IMR-90 (cell line): Measurements from ENCODE around the gene MDH1.

ENCODE experiments used
- BHLHE40 ChIP-seq: fragments of 150-350 bp; IDR thresholded peaks from 2 replicates; pipeline ENCODE4 v1.6.1; 2016; ENCODE audit warnings: mild to moderate bottlenecking, low read depth, low read length
- CEBPB ChIP-seq: IDR thresholded peaks from 2 replicates; pipeline ENCODE4 v1.6.1; 2012; ENCODE audit warnings: low read depth, low read length, improper control_type of control experiment
- MAFK ChIP-seq: IDR thresholded peaks from 2 replicates; pipeline ENCODE4 v1.6.1; 2012; ENCODE audit warnings: low read depth, low read length, improper control_type of control experiment
- MAZ ChIP-seq: IDR thresholded peaks from 2 replicates; pipeline ENCODE4 v1.6.1; 2012; ENCODE audit warnings: low read depth, mild to moderate bottlenecking, low read length, improper control_type of control experiment, moderate library complexity, borderline replicate concordance
- MXI1 ChIP-seq: IDR thresholded peaks from 2 replicates; pipeline ENCODE4 v1.6.1; 2012; ENCODE audit warnings: low read depth, mild to moderate bottlenecking, low read length, moderate library complexity, borderline replicate concordance
- NFE2L2 ChIP-seq: fragments of 150-350 bp; IDR thresholded peaks from 2 replicates; pipeline ENCODE4 v1.6.1; 2016; ENCODE audit warnings: low read depth, mild to moderate bottlenecking, low read length
- POLR2A ChIP-seq: IDR thresholded peaks from 2 replicates; pipeline ENCODE4 v1.6.1; 2012; ENCODE audit warnings: mild to moderate bottlenecking, low read depth, low read length
- RAD21 ChIP-seq: IDR thresholded peaks from 2 replicates; pipeline ENCODE4 v1.6.1; 2012; ENCODE audit warnings: low read length, improper control_type of control experiment
- RFX5 ChIP-seq: IDR thresholded peaks from 2 replicates; pipeline ENCODE4 v1.8.0; 2012; ENCODE audit warnings: low read depth, mild to moderate bottlenecking, low read length, moderate library complexity
- SMC3 ChIP-seq: fragments of 150-350 bp; IDR thresholded peaks from 2 replicates; pipeline ENCODE4 v1.6.1; 2016; ENCODE audit warnings: low read depth, mild to moderate bottlenecking, antibody characterized with exemption, low read length, moderate library complexity
- TF ChIP-seq, protein P1 (sequence below): fragments of 150-350 bp; IDR thresholded peaks from 2 replicates; pipeline ENCODE4 v1.6.1; 2017; ENCODE audit warnings: mild to moderate bottlenecking, antibody characterized with exemption, low read length, low read depth
- TF ChIP-seq, protein P2 (sequence below): conservative IDR thresholded peaks from 2 replicates; pipeline ENCODE4 v1.5.1; 2012; ENCODE audit warnings: mild to moderate bottlenecking, low read depth, low read length, improper control_type of control experiment
- TF ChIP-seq, protein P3 (sequence below): fragments of 150-350 bp; IDR thresholded peaks from 2 replicates; pipeline ENCODE4 v1.6.1; 2016; ENCODE audit warnings: low read depth, mild to moderate bottlenecking, low read length, moderate library complexity, borderline replicate concordance

DNA sequence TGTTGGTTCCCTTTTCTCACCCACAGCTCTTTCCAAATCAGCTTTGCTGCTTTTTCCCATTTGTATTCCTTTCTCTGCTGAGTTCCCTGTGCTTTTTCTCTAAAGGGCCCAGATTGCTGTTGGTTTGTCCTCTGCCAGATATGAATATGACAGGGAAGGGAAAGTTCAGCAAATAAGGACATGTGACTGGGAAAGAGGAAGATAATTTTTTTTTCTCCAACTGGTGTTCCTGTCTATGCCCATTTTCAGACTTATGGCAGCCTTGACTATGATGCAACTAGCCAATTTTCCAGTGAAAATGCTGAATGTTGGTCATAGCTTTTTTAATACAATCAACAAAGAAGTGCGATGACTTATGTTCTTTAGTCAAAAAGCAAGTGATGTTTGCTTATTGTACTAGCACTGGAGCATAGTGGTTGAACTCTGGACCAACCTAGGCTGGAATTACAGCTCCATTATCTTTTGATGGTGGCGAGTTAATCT, 7.7 kb downstream of the MDH1 start:
- TF ChIP-seq, protein P1, sequence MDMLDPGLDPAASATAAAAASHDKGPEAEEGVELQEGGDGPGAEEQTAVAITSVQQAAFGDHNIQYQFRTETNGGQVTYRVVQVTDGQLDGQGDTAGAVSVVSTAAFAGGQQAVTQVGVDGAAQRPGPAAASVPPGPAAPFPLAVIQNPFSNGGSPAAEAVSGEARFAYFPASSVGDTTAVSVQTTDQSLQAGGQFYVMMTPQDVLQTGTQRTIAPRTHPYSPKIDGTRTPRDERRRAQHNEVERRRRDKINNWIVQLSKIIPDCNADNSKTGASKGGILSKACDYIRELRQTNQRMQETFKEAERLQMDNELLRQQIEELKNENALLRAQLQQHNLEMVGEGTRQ: no peak
- no peak for TF ChIP-seq CEBPB
- TF ChIP-seq, protein P2, sequence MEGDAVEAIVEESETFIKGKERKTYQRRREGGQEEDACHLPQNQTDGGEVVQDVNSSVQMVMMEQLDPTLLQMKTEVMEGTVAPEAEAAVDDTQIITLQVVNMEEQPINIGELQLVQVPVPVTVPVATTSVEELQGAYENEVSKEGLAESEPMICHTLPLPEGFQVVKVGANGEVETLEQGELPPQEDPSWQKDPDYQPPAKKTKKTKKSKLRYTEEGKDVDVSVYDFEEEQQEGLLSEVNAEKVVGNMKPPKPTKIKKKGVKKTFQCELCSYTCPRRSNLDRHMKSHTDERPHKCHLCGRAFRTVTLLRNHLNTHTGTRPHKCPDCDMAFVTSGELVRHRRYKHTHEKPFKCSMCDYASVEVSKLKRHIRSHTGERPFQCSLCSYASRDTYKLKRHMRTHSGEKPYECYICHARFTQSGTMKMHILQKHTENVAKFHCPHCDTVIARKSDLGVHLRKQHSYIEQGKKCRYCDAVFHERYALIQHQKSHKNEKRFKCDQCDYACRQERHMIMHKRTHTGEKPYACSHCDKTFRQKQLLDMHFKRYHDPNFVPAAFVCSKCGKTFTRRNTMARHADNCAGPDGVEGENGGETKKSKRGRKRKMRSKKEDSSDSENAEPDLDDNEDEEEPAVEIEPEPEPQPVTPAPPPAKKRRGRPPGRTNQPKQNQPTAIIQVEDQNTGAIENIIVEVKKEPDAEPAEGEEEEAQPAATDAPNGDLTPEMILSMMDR: no peak
- no peak for TF ChIP-seq MAFK
- TF ChIP-seq POLR2A: no peak
- TF ChIP-seq RAD21: no peak
- no peak for TF ChIP-seq SMC3
- TF ChIP-seq MAZ: no peak
- TF ChIP-seq BHLHE40: no peak
- no peak for TF ChIP-seq RFX5
- TF ChIP-seq MXI1: no peak
- no peak for TF ChIP-seq NFE2L2
- TF ChIP-seq, protein P3, sequence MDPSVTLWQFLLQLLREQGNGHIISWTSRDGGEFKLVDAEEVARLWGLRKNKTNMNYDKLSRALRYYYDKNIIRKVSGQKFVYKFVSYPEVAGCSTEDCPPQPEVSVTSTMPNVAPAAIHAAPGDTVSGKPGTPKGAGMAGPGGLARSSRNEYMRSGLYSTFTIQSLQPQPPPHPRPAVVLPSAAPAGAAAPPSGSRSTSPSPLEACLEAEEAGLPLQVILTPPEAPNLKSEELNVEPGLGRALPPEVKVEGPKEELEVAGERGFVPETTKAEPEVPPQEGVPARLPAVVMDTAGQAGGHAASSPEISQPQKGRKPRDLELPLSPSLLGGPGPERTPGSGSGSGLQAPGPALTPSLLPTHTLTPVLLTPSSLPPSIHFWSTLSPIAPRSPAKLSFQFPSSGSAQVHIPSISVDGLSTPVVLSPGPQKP: no peak
